Skeletal muscle tissue (tissue), 4 donors: ENCODE results near the gene STK35. TPM values are rescaled to one million over a fixed set of nuclear protein-coding genes. Genes with fewer than 3 reads are reported as not detected.
"Not testable (repeated sequence)": the region's sequence is repeated elsewhere in the genome, so short reads cannot be mapped to it uniquely, and the experiment has no call there.

Experiments
- H3K27ac ChIP-seq: one replicate; pipeline ENCODE4 v1.7.0; 2013; ENCODE audit warnings: mild to moderate bottlenecking, low read depth, low read length, inconsistent platforms
- H3K27me3 ChIP-seq, 3 donors: one replicate each; pipeline ENCODE4 v1.7.0; 2013; ENCODE audit warnings: low read length in 3 of 3; ENCODE audit not compliant: control insufficient read depth in 3 of 3, insufficient read depth in 3 of 3
- H3K36me3 ChIP-seq, 3 donors: one replicate each; pipeline ENCODE4 v1.7.0; 2013; ENCODE audit warnings: low read length in 3 of 3; ENCODE audit not compliant: control insufficient read depth in 3 of 3, insufficient read depth in 3 of 3
- H3K4me1 ChIP-seq, 3 donors: one replicate each; pipeline ENCODE4 v1.7.0; 2013; ENCODE audit warnings: low read length in 3 of 3, mild to moderate bottlenecking in 3 of 3; ENCODE audit not compliant: control insufficient read depth in 3 of 3, insufficient read depth in 3 of 3
- H3K4me3 ChIP-seq, 3 donors: one replicate each; pipeline ENCODE4 v1.7.0; 2013; ENCODE audit warnings: low read length in 3 of 3
- H3K9ac ChIP-seq, 3 donors: one replicate each; pipeline ENCODE4 v1.7.0; 2013; ENCODE audit warnings: low read length in 3 of 3, mild to moderate bottlenecking in 3 of 3, moderate library complexity in 2 of 3, low read depth in 1 of 3
- H3K9me3 ChIP-seq, 3 donors: one replicate each; pipeline ENCODE4 v1.7.0; 2013; ENCODE audit warnings: low read length in 3 of 3; ENCODE audit not compliant: control insufficient read depth in 3 of 3
- total RNA-seq: library from RNA; depleted of rRNA; stranded (reverse); fragments of >200 nt; gene quantifications from one replicate; pipeline ENCODE4 v1.2.3, GENCODE V29; 2014
- donor health status: Osteomylitis.

STK35 gene
- total RNA-seq, 1 donor from 2014 or later: 7.8 TPM

DNA sequence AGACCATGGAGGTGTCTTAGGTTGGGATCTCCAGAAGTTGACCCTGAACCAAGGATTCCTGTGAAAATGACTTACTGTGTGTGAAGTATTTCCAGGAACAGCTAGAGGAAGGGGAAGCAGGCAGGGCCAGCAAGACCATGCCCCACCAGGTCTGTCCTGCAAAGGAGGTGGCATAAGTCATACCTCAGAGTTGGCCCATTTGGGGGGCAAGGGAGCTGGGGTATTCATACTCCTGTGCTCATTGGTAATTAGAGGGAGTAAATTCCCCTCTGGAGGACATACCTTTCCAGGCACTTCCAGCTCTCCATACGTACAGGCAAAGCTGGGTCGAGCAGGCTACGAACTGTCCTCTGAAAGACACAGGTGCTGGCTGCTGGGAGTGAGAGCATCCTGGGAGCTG, 72.4 kb downstream of the STK35 start:
- no peak overlapping the region for H3K4me3 ChIP-seq
- H3K9me3 ChIP-seq: no peaks in the 10 kb centered on the region
- H3K4me1 ChIP-seq: peaks cover 0 to 3% (median 2%) of the 10 kb centered on the region in 3 donors
- no peak overlapping the region for H3K27ac ChIP-seq
- H3K36me3 ChIP-seq: no peaks in the 10 kb centered on the region
- peaks cover 8 to 10% (median 9%) of the 10 kb centered on the region in 3 donors for H3K27me3 ChIP-seq
- H3K9ac ChIP-seq: no peak overlapping the region

GRCh38 chr20:2176946-2177345, 75.3 kb downstream of the STK35 start:
- H3K9me3 ChIP-seq: no peaks in the 10 kb centered on the region
- H3K9ac ChIP-seq: no peak overlapping the region
- H3K27ac ChIP-seq: no peak overlapping the region
- peaks cover 8 to 10% (median 9%) of the 10 kb centered on the region in 3 donors for H3K27me3 ChIP-seq
- H3K36me3 ChIP-seq: no peaks in the 10 kb centered on the region
- peaks cover 0 to 3% (median 2%) of the 10 kb centered on the region in 3 donors for H3K4me1 ChIP-seq
- no peak overlapping the region for H3K4me3 ChIP-seq

GRCh38 chr20:2178318-2179232, 76.9 kb downstream of the STK35 start:
- no peak overlapping the region for H3K4me3 ChIP-seq
- no peak overlapping the region for H3K27ac ChIP-seq
- no peaks in the 10 kb centered on the region for H3K9me3 ChIP-seq
- no peaks in the 10 kb centered on the region for H3K4me1 ChIP-seq
- H3K9ac ChIP-seq: no peak overlapping the region
- H3K36me3 ChIP-seq: no peaks in the 10 kb centered on the region
- peaks cover 5 to 8% (median 7%) of the 10 kb centered on the region in 3 donors for H3K27me3 ChIP-seq

- H3K9me3 ChIP-seq: no peaks in the 10 kb centered on the region
- peaks cover 2 to 4% (median 3%) of the 10 kb centered on the region in 3 donors for H3K27me3 ChIP-seq
- no peaks in the 10 kb centered on the region for H3K4me1 ChIP-seq
- H3K4me3 ChIP-seq: no peak overlapping the region
- no peak overlapping the region for H3K27ac ChIP-seq
- no peak overlapping the region for H3K9ac ChIP-seq
- H3K36me3 ChIP-seq: no peaks in the 10 kb centered on the region
These were observed 77.6 kb downstream of the STK35 start for GRCh38 chr20:2179233-2179580.

DNA sequence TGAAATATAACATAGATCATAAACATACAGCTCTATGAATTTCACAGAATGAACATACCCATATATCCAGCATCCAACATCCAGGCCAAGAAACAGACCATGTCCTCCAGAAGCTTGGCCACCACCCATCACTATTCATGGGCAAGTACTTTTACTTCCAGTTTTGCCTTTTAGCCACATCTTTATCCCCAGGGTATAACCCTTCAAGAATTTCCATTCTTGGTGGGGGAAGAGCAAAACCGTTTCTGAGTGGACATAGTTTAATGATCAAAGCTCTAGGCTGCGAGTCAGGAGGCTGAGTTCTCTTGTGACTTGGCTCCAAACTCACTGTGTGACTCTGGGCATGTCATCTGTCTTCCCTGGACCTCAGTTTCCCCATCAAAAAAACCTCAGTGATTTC, 78.3 kb downstream of the STK35 start:
- Histone ChIP-seq H3K9me3 (no peaks in the 10 kb centered on the region), H3K27ac (no peak overlapping the region), H3K9ac (no peak overlapping the region)

DNA sequence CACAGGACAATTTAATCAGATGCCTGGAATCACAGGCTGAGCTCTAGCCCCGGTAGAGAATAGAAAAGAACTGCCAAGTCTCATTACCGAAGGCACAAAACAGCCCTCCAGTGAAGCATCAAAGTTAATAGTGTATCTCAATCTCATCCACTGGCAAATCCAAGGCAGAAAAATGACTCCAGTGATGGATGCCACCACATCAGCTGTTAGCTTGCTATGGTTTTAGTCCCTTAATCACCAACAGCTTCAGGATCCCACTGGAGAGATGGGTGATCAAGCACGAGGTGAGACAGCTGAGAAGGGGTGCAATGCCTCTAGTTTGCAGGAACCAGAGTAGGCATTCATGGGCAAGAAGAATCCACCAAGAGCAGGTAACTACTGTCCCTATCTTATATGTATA, 81.8 kb downstream of the STK35 start:
- no peak overlapping the region for H3K9ac ChIP-seq
- H3K4me3 ChIP-seq: no peak overlapping the region
- H3K4me1 ChIP-seq: no peaks in the 10 kb centered on the region
- H3K27me3 ChIP-seq: no peaks in the 10 kb centered on the region
- H3K36me3 ChIP-seq: no peaks in the 10 kb centered on the region
- no peak overlapping the region for H3K27ac ChIP-seq
- no peaks in the 10 kb centered on the region for H3K9me3 ChIP-seq

More for the DNA sequence above, 78.3 kb downstream of the STK35 start:
- Histone ChIP-seq H3K4me1 (no peaks in the 10 kb centered on the region), H3K27me3 (no peaks in the 10 kb centered on the region), H3K36me3 (no peaks in the 10 kb centered on the region), H3K4me3 (no peak overlapping the region)

DNA sequence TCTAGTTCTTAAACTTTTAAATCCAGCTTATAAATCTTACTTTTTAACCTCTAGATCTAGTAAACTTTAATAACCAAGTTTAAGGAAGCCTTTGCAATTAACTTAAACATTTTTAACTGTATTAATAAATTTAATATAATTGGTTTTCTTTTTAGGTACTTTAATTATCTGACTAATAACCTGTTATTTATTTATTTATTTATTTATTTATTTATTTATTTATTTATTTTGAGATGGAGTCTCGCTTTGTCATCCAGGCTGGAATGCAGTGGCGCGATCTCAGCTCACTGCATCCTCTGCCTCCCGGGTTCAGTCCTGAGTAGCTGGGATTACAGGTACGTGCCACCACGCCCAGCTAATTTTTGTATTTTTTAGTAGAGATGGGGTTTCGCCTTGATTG, 83.3 kb downstream of the STK35 start:
- H3K4me1 ChIP-seq: not testable (repeated sequence)

GRCh38 chr20:2195614-2196013, 94.0 kb downstream of the STK35 start:
- H3K36me3 ChIP-seq: no peaks in the 10 kb centered on the region
- H3K9me3 ChIP-seq: no peaks in the 10 kb centered on the region
- H3K27me3 ChIP-seq: peaks cover 0 to 9% (median 6%) of the 10 kb centered on the region in 3 donors
- no peak overlapping the region for H3K4me3 ChIP-seq
- H3K4me1 ChIP-seq: no peaks in the 10 kb centered on the region
- H3K9ac ChIP-seq: no peak overlapping the region
- H3K27ac ChIP-seq: no peak overlapping the region

More for the DNA sequence above, 83.3 kb downstream of the STK35 start:
- H3K36me3 ChIP-seq, H3K27ac ChIP-seq, H3K9ac ChIP-seq, H3K9me3 ChIP-seq, H3K4me3 ChIP-seq, H3K27me3 ChIP-seq: not testable (repeated sequence)

DNA sequence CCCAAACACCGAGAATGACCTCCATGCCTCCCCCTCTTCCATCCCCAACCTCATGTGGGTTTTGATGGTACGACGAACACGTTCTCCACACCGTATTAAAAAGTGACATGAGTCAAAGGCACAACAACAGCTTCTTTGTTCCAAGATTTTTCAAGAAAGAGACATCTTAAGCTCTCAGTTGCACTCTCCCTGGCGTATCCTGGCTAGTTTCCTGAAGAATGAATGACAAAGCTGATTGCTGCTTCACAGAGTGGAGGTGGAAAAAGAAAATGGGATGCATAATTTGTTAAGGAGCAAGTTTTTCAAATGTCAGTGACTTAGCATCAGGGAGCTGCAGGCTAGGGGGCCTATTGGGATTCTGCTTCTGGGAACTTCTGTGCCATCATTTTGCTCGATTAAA, 95.5 kb downstream of the STK35 start:
- H3K9ac ChIP-seq: no peak overlapping the region
- peaks cover 0 to 9% (median 6%) of the 10 kb centered on the region in 3 donors for H3K27me3 ChIP-seq
- no peaks in the 10 kb centered on the region for H3K9me3 ChIP-seq
- no peak overlapping the region for H3K27ac ChIP-seq
- H3K36me3 ChIP-seq: no peaks in the 10 kb centered on the region
- H3K4me3 ChIP-seq: no peak overlapping the region
- no peaks in the 10 kb centered on the region for H3K4me1 ChIP-seq
